ENCODE measurements around the gene CCDC149.

CCDC149 gene

GRCh38 chr4:24881508-24882196 lies 31.2 kb downstream of the CCDC149 start:
- in situ Hi-C loops (cut with MboI; ENCODE audit: low sequenced_read_pairs): no loop called here

GRCh38 chr4:24880186-24880585 lies 32.7 kb downstream of the CCDC149 start:
- in situ Hi-C loops (cut with MboI; ENCODE audit: low sequenced_read_pairs): no loop called here

GRCh38 chr4:24878636-24879016 lies 34.2 kb downstream of the CCDC149 start:
- in situ Hi-C loops (cut with MboI; ENCODE audit: low sequenced_read_pairs): no loop called here

GRCh38 chr4:24877868-24878635 lies 34.8 kb downstream of the CCDC149 start:
- in situ Hi-C loops (cut with MboI; ENCODE audit: low sequenced_read_pairs): no loop called here

GRCh38 chr4:24876431-24876830 lies 36.4 kb downstream of the CCDC149 start:
- in situ Hi-C loops (cut with MboI; ENCODE audit: low sequenced_read_pairs): no loop called here

- in situ Hi-C loops (cut with MboI; ENCODE audit: low sequenced_read_pairs): no loop called here
These were observed 40.1 kb downstream of the CCDC149 start for GRCh38 chr4:24872720-24873119.

- in situ Hi-C loops (cut with MboI; ENCODE audit: low sequenced_read_pairs): no loop called here
These were observed 41.6 kb downstream of the CCDC149 start for GRCh38 chr4:24871210-24871609.

- in situ Hi-C loops (cut with MboI; ENCODE audit: low sequenced_read_pairs): no loop called here
These were observed 45.0 kb downstream of the CCDC149 start for GRCh38 chr4:24867766-24868296.

- in situ Hi-C loops (cut with MboI; ENCODE audit: low sequenced_read_pairs): no loop called here
These were observed 45.6 kb downstream of the CCDC149 start for GRCh38 chr4:24867251-24867650.

GRCh38 chr4:24865401-24865800 lies 47.4 kb downstream of the CCDC149 start:
- in situ Hi-C loops (cut with MboI; ENCODE audit: low sequenced_read_pairs): no loop called here

- in situ Hi-C loops (cut with MboI; ENCODE audit: low sequenced_read_pairs): no loop called here
These were observed 49.0 kb downstream of the CCDC149 start for GRCh38 chr4:24863799-24864198.

GRCh38 chr4:24862073-24862751 lies 50.6 kb downstream of the CCDC149 start:
- in situ Hi-C loops (cut with MboI; ENCODE audit: low sequenced_read_pairs): no loop called here

- in situ Hi-C loops (cut with MboI; ENCODE audit: low sequenced_read_pairs): no loop called here
These were observed 54.3 kb downstream of the CCDC149 start for GRCh38 chr4:24858550-24858949.

- in situ Hi-C loops (cut with MboI; ENCODE audit: low sequenced_read_pairs): no loop called here
These were observed 54.8 kb downstream of the CCDC149 start for GRCh38 chr4:24858026-24858425.

- in situ Hi-C loops (cut with MboI; ENCODE audit: low sequenced_read_pairs): no loop called here
These were observed 56.3 kb downstream of the CCDC149 start for GRCh38 chr4:24856586-24856985.

GRCh38 chr4:24855741-24856140 lies 57.1 kb downstream of the CCDC149 start:
- in situ Hi-C loops (cut with MboI; ENCODE audit: low sequenced_read_pairs): no loop called here

GRCh38 chr4:24853142-24853541 lies 59.7 kb downstream of the CCDC149 start:
- in situ Hi-C loops (cut with MboI; ENCODE audit: low sequenced_read_pairs): no loop called here

- in situ Hi-C loops (cut with MboI; ENCODE audit: low sequenced_read_pairs): no loop called here
These were observed 62.2 kb downstream of the CCDC149 start for GRCh38 chr4:24850674-24851073.

GRCh38 chr4:24849756-24850155 lies 63.1 kb downstream of the CCDC149 start:
- in situ Hi-C loops (cut with MboI; ENCODE audit: low sequenced_read_pairs): no loop called here

- in situ Hi-C loops (cut with MboI; ENCODE audit: low sequenced_read_pairs): no loop called here
These were observed 63.5 kb downstream of the CCDC149 start for GRCh38 chr4:24849351-24849750.

- in situ Hi-C loops (cut with MboI; ENCODE audit: low sequenced_read_pairs): no loop called here
These were observed 66.1 kb downstream of the CCDC149 start for GRCh38 chr4:24846716-24847115.

- in situ Hi-C loops (cut with MboI; ENCODE audit: low sequenced_read_pairs): no loop called here
These were observed 66.9 kb downstream of the CCDC149 start for GRCh38 chr4:24845902-24846301.
